Testis (tissue), 3 donors: ENCODE results near the gene MUC5AC. TPM values are rescaled to one million over a fixed set of nuclear protein-coding genes. Genes with fewer than 3 reads are reported as not detected.

Source experiments
- DNase-seq: peaks from one replicate; pipeline ENCODE4 v3.0.0-alpha.2; 2019
- H3K27ac ChIP-seq, 2 donors: fragments of 200-600 bp; sonication (generic); one replicate each; pipeline ENCODE4 v1.5.1; 2019
- H3K27me3 ChIP-seq: fragments of 200-600 bp; sonication (generic); one replicate; pipeline ENCODE4 v1.5.1; 2019
- H3K36me3 ChIP-seq: fragments of 200-600 bp; sonication (generic); one replicate; pipeline ENCODE4 v1.5.1; 2017; ENCODE audit warnings: low read depth; ENCODE audit errors: missing control alignments
- H3K4me1 ChIP-seq: fragments of 200-600 bp; sonication (generic); one replicate; pipeline ENCODE4 v1.5.1; 2019
- H3K4me3 ChIP-seq, 2 donors: fragments of 200-600 bp; sonication (generic); one replicate each; pipeline ENCODE4 v1.5.1; 2017 to 2019
- H3K9me3 ChIP-seq: fragments of 200-600 bp; sonication (generic); one replicate; pipeline ENCODE4 v1.5.1; 2017
- POLR2A ChIP-seq: fragments of 450-650 bp; IDR thresholded peaks from one replicate; pipeline ENCODE4 v1.6.1; 2017; ENCODE audit warnings: antibody characterized with exemption, mild to moderate bottlenecking, moderate library complexity
- WGBS, 2 donors: methylation state at CpG; one replicate each; pipeline ENCODE4 v1.1.5; 2018; 5-methylcytosine and 5-hydroxymethylcytosine counted together
- intact Hi-C: fragments of 100-400 bp; cut with DNase I; formaldehyde crosslinking; loops from one replicate; pipeline ENCODE4 v1.15.1; 2023; ENCODE audit warnings: low total_unique reads
- polyA plus RNA-seq: library from polyadenylated mRNA; stranded (reverse); fragments of 350-450 nt; fragmentation: Illumina TruSeq; extraction: RNeasy Lipid Tissue Mini Kit (QIAGEN cat#74804); gene quantifications from one replicate; pipeline ENCODE4 v1.2.3, GENCODE V29; 2014; ENCODE audit warnings: low read depth, low replicate concordance; ENCODE audit not compliant: insufficient read depth
- total RNA-seq, 2 donors: library from RNA; depleted of rRNA; stranded (reverse); fragments of >200 nt; gene quantifications; one replicate each; pipeline ENCODE4 v1.2.3, GENCODE V29; 2016
- TF ChIP-seq, protein P1 (sequence below), 3 experiments: fragments of 450-650 bp in 2 of 3; fragments of 200-600 bp in 1 of 3; sonication (generic) in 1 of 3; IDR thresholded peaks; one replicate each; pipeline ENCODE4 v1.5.1; 2016 to 2019; ENCODE audit warnings: antibody characterized with exemption in 3 of 3, mild to moderate bottlenecking in 2 of 3, moderate library complexity in 1 of 3

Gene MUC5AC
- total and polyA plus RNA-seq, 3 donors from 2014 or later: 0.31 to 0.62 (median 0.32) TPM

DNA sequence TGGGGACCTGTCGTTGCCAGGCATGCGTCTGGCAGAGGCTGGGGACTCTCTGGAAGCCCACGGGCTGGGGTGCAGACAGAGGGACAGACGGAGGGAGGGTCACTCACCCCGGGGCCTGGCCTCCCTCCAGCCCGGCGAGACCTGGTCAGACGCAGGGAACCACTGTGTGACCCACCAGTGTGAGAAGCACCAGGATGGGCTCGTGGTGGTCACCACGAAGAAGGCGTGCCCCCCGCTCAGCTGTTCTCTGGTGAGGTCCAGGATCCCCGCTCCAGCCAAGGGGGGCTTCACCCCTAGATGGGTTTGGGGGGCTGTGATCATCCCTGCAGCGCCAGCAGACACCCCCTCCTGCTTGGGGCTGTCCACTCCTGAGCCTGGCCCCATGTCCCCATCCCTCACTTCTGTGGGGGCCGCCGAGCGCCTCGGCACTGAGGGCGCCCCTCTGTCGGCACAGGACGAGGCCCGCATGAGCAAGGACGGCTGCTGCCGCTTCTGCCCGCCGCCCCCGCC lies 41.5 kb downstream of the MUC5AC start:
- no peaks in the 10 kb centered on the region for H3K36me3 ChIP-seq
- no peak overlapping the region for H3K4me3 ChIP-seq
- intact Hi-C loops: no loop called here
- no peak overlapping the region for H3K27ac ChIP-seq
- no peaks in the 10 kb centered on the region for H3K4me1 ChIP-seq
- no peak for TF ChIP-seq POLR2A
- TF ChIP-seq, protein P1, sequence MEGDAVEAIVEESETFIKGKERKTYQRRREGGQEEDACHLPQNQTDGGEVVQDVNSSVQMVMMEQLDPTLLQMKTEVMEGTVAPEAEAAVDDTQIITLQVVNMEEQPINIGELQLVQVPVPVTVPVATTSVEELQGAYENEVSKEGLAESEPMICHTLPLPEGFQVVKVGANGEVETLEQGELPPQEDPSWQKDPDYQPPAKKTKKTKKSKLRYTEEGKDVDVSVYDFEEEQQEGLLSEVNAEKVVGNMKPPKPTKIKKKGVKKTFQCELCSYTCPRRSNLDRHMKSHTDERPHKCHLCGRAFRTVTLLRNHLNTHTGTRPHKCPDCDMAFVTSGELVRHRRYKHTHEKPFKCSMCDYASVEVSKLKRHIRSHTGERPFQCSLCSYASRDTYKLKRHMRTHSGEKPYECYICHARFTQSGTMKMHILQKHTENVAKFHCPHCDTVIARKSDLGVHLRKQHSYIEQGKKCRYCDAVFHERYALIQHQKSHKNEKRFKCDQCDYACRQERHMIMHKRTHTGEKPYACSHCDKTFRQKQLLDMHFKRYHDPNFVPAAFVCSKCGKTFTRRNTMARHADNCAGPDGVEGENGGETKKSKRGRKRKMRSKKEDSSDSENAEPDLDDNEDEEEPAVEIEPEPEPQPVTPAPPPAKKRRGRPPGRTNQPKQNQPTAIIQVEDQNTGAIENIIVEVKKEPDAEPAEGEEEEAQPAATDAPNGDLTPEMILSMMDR (IDR thresholded peaks at IDR 0.05): no peak
- H3K27me3 ChIP-seq: no peaks in the 10 kb centered on the region
- H3K9me3 ChIP-seq: no peaks in the 10 kb centered on the region
- 42 to 73% methylated on average over 13 to 26 of the region's 27 CpGs for WGBS, 2 donors
- no peak for DNase-seq

DNA sequence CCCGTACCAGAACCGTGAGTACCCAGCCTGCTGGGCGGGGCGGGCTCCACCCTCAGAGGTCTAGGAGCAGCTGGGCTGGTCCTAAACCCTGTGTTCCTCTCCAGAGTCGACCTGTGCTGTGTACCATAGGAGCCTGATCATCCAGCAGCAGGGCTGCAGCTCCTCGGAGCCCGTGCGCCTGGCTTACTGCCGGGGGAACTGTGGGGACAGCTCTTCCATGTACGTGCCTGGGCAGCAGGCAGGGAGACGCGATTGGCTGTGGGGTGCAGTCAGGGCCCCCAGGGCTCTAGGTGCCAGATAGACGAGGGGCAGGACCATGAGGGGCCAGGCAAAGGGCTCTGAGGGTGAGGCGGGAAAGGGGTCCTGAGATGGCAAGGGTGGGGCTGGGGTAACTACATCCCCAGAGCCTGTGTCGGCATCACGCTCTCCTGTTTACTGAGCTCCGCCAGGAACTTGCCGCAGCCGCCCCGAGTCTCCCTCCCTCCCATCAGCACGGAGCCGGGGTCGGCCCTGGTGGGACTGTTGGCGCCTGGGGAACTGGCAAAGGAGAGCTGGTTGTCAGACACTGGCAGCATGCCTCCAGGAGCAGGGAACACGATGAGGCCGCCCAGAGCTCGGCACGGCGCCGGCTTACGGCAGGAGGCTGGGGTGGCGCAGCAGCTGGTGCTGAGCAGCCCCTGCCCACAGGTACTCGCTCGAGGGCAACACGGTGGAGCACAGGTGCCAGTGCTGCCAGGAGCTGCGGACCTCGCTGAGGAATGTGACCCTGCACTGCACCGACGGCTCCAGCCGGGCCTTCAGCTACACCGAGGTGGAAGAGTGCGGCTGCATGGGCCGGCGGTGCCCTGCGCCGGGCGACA lies 42.2 kb downstream of the MUC5AC start:
- H3K4me3 ChIP-seq: no peak overlapping the region
- H3K27ac ChIP-seq: no peak overlapping the region
- intact Hi-C loops: no loop called here
- no peaks in the 10 kb centered on the region for H3K27me3 ChIP-seq
- no peak for TF ChIP-seq POLR2A
- no peaks in the 10 kb centered on the region for H3K9me3 ChIP-seq
- H3K36me3 ChIP-seq: no peaks in the 10 kb centered on the region
- DNase-seq: no peak
- 63 to 70% methylated on average over 20 to 45 of the region's 47 CpGs for WGBS, 2 donors
- no peaks in the 10 kb centered on the region for H3K4me1 ChIP-seq

DNA sequence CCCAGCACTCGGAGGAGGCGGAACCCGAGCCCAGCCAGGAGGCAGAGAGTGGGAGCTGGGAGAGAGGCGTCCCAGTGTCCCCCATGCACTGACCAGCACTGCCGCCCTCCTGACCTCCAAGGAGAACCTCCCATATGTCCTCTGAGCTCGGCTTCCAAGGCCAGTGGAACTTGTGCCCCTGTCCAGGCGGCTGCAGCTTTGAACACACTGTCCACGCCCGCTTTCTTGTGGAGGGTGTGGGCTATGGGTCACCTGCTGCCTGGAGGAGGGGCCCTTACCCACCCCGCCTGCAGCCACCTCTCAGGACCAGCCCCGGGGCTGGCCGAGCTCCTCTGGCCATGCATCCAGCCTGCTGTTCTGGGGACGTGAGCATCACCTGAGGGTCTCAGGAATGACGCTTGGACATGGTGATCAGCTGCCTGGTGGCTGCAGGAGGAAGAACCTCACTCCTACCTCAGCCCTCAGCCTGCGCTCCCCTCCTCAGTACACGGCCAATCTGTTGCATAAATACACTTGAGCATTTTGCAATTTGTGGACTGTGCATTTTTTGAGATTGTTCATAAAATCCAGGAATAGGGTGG lies 42.9 kb downstream of the MUC5AC start:
- intact Hi-C loops: no loop called here
- H3K36me3 ChIP-seq: no peaks in the 10 kb centered on the region
- no peak for DNase-seq

DNA sequence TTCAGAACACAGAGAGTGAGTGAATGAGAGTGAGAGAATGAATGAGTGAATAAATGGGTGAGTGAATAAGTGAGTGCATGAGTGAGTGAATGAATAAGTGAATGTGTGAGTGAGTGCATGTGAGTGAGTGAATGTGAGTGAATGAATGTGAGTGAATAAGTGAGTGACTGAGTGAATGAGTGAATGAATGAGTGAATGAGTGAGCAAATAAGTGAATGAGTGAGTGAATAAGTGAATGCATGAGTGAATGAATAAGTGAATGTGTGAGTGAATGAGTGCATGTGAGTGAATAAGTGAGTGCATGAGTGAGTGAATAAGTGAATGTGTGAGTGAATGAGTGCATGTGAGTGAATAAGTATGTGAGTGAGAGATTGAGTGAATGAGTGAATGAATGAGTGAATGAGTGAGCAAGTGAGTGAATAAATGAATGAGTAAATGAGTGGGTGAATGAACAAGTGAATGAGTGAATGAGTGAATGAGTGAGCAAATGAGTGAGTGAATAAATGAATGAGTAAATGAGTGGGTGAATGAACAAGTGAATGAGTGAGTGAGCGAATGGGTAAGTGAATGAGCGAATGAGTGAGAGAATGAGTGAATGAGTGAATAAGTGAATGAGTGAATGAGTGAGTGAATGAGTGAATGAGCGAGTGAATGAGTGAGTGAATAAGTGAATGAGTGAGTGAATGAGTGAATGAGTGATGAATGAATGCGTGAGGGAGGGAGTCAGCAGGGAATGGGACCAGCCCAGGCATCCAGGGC lies 43.8 kb downstream of the MUC5AC start:
- H3K27ac ChIP-seq: no peak overlapping the region
- no peaks in the 10 kb centered on the region for H3K27me3 ChIP-seq
- no peak overlapping the region for H3K4me3 ChIP-seq
- DNase-seq: no peak
- no peaks in the 10 kb centered on the region for H3K36me3 ChIP-seq
- WGBS, 2 donors: 82 to 92% methylated on average over 4 of the region's 4 CpGs
- H3K4me1 ChIP-seq: no peaks in the 10 kb centered on the region
- H3K9me3 ChIP-seq: no peaks in the 10 kb centered on the region
- intact Hi-C loops: no loop called here
- TF ChIP-seq, protein P1 (IDR thresholded peaks at IDR 0.05): no peak
- no peak for TF ChIP-seq POLR2A

More for the DNA sequence above, 42.9 kb downstream of the MUC5AC start:
- TF ChIP-seq, protein P1 (IDR thresholded peaks at IDR 0.05): no peak
- H3K27me3 ChIP-seq: no peaks in the 10 kb centered on the region
- no peak overlapping the region for H3K4me3 ChIP-seq
- H3K9me3 ChIP-seq: no peaks in the 10 kb centered on the region
- no peaks in the 10 kb centered on the region for H3K4me1 ChIP-seq
- WGBS, 2 donors: 66 to 67% methylated on average over 10 to 15 of the region's 16 CpGs
- no peak overlapping the region for H3K27ac ChIP-seq
